Parathyroid adenoma (tissue), 2 donors: Measurements from ENCODE around the gene FEN1.

Source experiments
- H2AFZ ChIP-seq: fragments of 300-600 bp; sonication (generic); one replicate; pipeline ENCODE4 v1.7.0; 2017; ENCODE audit warnings: antibody characterized with exemption, mild to moderate bottlenecking
- H3K27ac ChIP-seq: fragments of 300-600 bp; sonication (generic); one replicate; pipeline ENCODE4 v1.7.0; 2017
- H3K27me3 ChIP-seq: fragments of 300-600 bp; sonication (generic); one replicate; pipeline ENCODE4 v1.7.0; 2017; ENCODE audit warnings: low read length; ENCODE audit not compliant: control insufficient read depth, insufficient read depth
- H3K36me3 ChIP-seq: fragments of 300-600 bp; sonication (generic); one replicate; pipeline ENCODE4 v1.7.0; 2017; ENCODE audit warnings: low read length; ENCODE audit not compliant: control insufficient read depth, insufficient read depth
- H3K4me1 ChIP-seq: fragments of 300-600 bp; sonication (generic); one replicate; pipeline ENCODE4 v1.7.0; 2017; ENCODE audit warnings: control low read depth
- H3K4me2 ChIP-seq: fragments of 300-600 bp; sonication (generic); one replicate; pipeline ENCODE4 v1.7.0; 2017; ENCODE audit warnings: low read length
- H3K4me3 ChIP-seq: fragments of 300-600 bp; sonication (generic); one replicate; pipeline ENCODE4 v1.7.0; 2017; ENCODE audit warnings: low read depth, low read length
- H3K79me2 ChIP-seq: fragments of 300-600 bp; sonication (generic); one replicate; pipeline ENCODE4 v1.7.0; 2017; ENCODE audit warnings: control low read depth
- H3K9ac ChIP-seq: fragments of 300-600 bp; sonication (generic); one replicate; pipeline ENCODE4 v1.7.0; 2017; ENCODE audit warnings: mild to moderate bottlenecking
- H3K9me3 ChIP-seq: fragments of 300-600 bp; sonication (generic); one replicate; pipeline ENCODE4 v1.7.0; 2017; ENCODE audit warnings: low read length; ENCODE audit not compliant: control insufficient read depth
- TF ChIP-seq, protein P1 (sequence below): fragments of 300-600 bp; sonication (generic); IDR thresholded peaks from one replicate; pipeline ENCODE4 v1.7.0; 2017; ENCODE audit warnings: antibody characterized with exemption, mild to moderate bottlenecking
- donor health status: primary hyperparathyroidism.

The FEN1 gene

DNA sequence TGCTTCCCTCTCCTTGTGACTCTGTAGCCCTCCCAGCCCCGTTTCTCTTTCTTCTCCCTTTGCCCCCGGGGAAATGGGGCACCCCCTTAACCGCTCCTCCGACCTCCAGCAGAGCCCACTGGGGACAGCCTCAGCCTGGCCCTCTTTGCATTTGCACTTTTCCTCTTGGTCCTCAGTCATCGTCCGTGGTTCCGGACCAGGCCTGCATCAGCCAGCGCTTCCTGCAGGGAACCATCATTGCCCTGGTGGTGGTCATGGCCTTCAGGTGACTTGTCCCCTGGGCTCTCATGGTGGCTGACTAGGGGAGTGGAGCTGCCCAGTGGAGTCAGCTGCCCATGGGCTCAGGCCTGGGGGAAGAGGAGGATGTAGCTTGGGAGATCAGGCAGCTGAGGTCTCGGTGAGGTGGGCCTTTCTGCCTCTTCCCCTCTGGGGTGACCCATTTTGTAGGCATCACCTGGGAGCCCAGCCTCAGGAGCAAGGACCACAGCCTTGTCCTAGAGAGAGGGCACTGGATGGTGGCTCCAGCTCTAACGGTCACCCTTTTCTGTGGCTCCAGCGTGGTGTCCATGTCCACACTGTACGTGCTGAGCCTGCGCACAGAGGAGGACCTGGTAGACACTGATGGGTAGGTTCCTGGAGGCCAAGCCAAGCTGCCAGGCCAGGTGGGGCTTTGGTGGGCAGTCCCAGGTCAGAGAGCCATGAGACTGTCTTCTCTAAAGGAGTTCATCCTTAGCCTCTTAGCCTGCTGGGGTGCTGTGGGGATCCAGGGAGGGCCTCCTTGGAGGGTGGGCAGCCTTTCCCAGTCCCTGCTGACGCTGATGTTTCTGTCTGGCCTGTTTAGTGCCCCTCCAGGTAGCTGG, 12.8 kb upstream of the FEN1 start:
- Histone ChIP-seq H3K27ac (no peak overlapping the region), H3K36me3 (no peaks in the 10 kb centered on the region), H2AFZ (no peak overlapping the region), H3K9ac (no peak overlapping the region), H3K9me3 (no peaks in the 10 kb centered on the region), H3K4me2 (no peak overlapping the region), H3K4me1 (no peaks in the 10 kb centered on the region), H3K79me2 (no peaks in the 10 kb centered on the region), H3K27me3 (no peaks in the 10 kb centered on the region), H3K4me3 (no peak overlapping the region)
- TF ChIP-seq, protein P1, sequence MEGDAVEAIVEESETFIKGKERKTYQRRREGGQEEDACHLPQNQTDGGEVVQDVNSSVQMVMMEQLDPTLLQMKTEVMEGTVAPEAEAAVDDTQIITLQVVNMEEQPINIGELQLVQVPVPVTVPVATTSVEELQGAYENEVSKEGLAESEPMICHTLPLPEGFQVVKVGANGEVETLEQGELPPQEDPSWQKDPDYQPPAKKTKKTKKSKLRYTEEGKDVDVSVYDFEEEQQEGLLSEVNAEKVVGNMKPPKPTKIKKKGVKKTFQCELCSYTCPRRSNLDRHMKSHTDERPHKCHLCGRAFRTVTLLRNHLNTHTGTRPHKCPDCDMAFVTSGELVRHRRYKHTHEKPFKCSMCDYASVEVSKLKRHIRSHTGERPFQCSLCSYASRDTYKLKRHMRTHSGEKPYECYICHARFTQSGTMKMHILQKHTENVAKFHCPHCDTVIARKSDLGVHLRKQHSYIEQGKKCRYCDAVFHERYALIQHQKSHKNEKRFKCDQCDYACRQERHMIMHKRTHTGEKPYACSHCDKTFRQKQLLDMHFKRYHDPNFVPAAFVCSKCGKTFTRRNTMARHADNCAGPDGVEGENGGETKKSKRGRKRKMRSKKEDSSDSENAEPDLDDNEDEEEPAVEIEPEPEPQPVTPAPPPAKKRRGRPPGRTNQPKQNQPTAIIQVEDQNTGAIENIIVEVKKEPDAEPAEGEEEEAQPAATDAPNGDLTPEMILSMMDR: no peak

DNA sequence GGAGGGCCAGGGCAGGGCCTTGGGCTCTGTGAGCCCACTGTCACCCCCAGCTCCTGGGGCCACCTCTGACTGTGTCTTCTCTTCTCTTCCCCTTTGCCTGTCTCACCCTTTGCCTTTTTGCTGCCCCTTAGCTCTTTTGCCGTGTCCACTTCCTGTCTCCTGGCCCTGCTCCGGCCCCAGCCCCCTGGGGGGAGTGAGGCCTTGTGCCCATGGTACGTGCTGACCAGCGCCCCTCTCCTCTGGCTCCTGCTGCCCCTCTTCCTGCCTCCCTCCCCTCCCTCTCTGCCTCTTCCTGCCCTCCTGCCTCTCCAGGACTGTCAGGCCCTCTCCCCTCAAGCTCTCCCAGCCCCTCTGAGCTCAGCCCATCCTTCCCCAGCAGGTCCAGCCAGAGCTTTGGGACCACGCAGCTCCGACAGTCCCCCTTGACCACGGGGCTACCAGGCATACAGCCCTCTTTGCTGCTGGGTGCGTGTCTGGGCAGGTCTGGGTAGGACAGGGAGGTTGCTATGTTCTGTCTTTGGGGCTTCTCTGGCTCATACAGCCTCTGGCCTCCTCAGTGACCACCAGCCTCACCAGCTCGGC, 12.0 kb upstream of the FEN1 start:
- no peaks in the 10 kb centered on the region for H3K27me3 ChIP-seq
- H3K4me2 ChIP-seq: no peak overlapping the region
- no peak overlapping the region for H2AFZ ChIP-seq
- no peaks in the 10 kb centered on the region for H3K4me1 ChIP-seq
- H3K79me2 ChIP-seq: no peaks in the 10 kb centered on the region
- TF ChIP-seq, protein P1: no peak
- no peaks in the 10 kb centered on the region for H3K9me3 ChIP-seq
- H3K9ac ChIP-seq: no peak overlapping the region
- no peak overlapping the region for H3K27ac ChIP-seq
- H3K4me3 ChIP-seq: no peak overlapping the region
- no peaks in the 10 kb centered on the region for H3K36me3 ChIP-seq

DNA sequence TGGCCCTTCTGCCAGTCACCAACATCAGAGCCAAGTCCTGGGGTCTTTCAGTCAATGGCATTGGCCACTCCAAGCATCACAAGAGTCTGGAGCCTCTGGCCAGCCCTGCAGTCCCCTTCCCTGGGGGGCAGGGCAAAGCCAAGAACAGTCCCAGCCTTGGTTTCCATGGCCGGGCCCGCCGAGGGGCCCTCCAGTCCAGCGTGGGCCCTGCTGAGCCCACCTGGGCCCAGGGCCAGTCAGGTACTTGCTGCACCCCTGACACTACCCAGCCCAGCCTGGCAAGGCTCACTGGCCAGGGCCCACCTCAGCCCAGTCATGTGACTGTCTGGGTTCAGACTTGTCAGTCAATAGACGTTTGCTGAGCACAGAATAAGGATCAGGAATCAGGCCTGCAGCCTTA, 11.1 kb upstream of the FEN1 start:
- TF ChIP-seq, protein P1: no peak
- H3K27me3 ChIP-seq: no peaks in the 10 kb centered on the region

DNA sequence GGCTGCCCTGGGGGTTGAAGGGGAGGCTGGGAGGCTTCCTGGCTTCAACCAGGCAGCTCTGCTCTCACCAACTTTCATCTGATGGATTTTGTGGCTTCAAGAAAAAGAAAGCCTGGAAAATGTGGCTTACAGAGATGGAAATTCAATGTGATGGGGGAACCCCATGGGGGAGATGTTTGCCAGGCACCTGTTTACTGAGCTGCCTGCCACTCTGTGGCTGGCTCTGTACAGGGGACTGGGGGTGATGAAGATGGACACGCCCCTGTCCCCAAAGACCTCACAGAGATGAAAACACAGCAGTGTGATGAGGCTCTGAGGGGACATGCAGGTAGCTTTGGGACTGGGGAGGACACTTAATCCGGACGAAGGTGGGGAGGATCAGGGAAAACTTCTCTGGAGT, 10.4 kb upstream of the FEN1 start:
- no peak overlapping the region for H3K9ac ChIP-seq
- no peaks in the 10 kb centered on the region for H3K9me3 ChIP-seq
- no peaks in the 10 kb centered on the region for H3K27me3 ChIP-seq
- H3K4me3 ChIP-seq: no peak overlapping the region
- H3K4me2 ChIP-seq: no peak overlapping the region
- no peak overlapping the region for H2AFZ ChIP-seq
- no peaks in the 10 kb centered on the region for H3K79me2 ChIP-seq
- TF ChIP-seq, protein P1: no peak
- no peaks in the 10 kb centered on the region for H3K36me3 ChIP-seq
- H3K4me1 ChIP-seq: no peaks in the 10 kb centered on the region
- H3K27ac ChIP-seq: no peak overlapping the region

More for the DNA sequence above, 11.1 kb upstream of the FEN1 start:
- no peaks in the 10 kb centered on the region for H3K36me3 ChIP-seq
- no peak overlapping the region for H2AFZ ChIP-seq
- no peaks in the 10 kb centered on the region for H3K4me1 ChIP-seq
- no peaks in the 10 kb centered on the region for H3K9me3 ChIP-seq
- no peak overlapping the region for H3K27ac ChIP-seq
- H3K9ac ChIP-seq: no peak overlapping the region
- H3K79me2 ChIP-seq: no peaks in the 10 kb centered on the region
- no peak overlapping the region for H3K4me3 ChIP-seq
- H3K4me2 ChIP-seq: no peak overlapping the region
